Stomach smooth muscle (tissue), 2 donors: ENCODE measurements around the gene SLC35A5.
"Not testable (repeated sequence)": the region's sequence is repeated elsewhere in the genome, so short reads cannot be mapped to it uniquely, and the experiment has no call there.

ENCODE experiments used
- H3K27ac ChIP-seq: one replicate; pipeline ENCODE4 v1.7.0; 2013; ENCODE audit warnings: mild to moderate bottlenecking, low read length, inconsistent platforms
- H3K27me3 ChIP-seq, 2 donors: one replicate each; pipeline ENCODE4 v1.7.0; 2013; ENCODE audit warnings: low read length in 2 of 2; ENCODE audit not compliant: insufficient read depth in 2 of 2, control insufficient read depth in 1 of 2
- H3K36me3 ChIP-seq, 2 donors: one replicate each; pipeline ENCODE4 v1.7.0; 2013; ENCODE audit warnings: low read length in 2 of 2; ENCODE audit not compliant: control insufficient read depth in 2 of 2, insufficient read depth in 2 of 2
- H3K4me1 ChIP-seq: one replicate; pipeline ENCODE4 v1.7.0; 2013; ENCODE audit warnings: low read length; ENCODE audit not compliant: control insufficient read depth, insufficient read depth
- H3K4me3 ChIP-seq, 2 donors: one replicate each; pipeline ENCODE4 v1.7.0; 2013; ENCODE audit warnings: low read length in 2 of 2
- H3K9ac ChIP-seq, 2 donors: one replicate each; pipeline ENCODE4 v1.7.0; 2013; ENCODE audit warnings: low read length in 2 of 2, mild to moderate bottlenecking in 1 of 2
- H3K9me3 ChIP-seq, 2 donors: one replicate each; pipeline ENCODE4 v1.7.0; 2013; ENCODE audit warnings: low read length in 2 of 2; ENCODE audit not compliant: control insufficient read depth in 2 of 2
- donor health status: healthy.
- donor health status: Pancreatic carcinoma.

The SLC35A5 gene

GRCh38 chr3:112561734-112562529, at the start of gene SLC35A5, which contains the start of gene ATG3:
Gene SLC35A5, plus strand, starts transcription at chr3:112562045. Its CDS starts 1,359 bp downstream, at chr3:112563404.
Gene ATG3, minus strand, starts transcription at chr3:112561962. Its CDS starts 434 bp downstream, at chr3:112561528.
- H3K4me3 ChIP-seq: peak within 1 kb of the TSS; percentile 86 to 97
- no peaks in the 10 kb centered on the region for H3K36me3 ChIP-seq
- H3K27me3 ChIP-seq: no peaks in the 10 kb centered on the region
- H3K27ac ChIP-seq: peak within 1 kb of the TSS; percentile 97
- H3K9ac ChIP-seq: peak within 1 kb of the TSS; percentile 84 to 99
- no peaks in the 10 kb centered on the region for H3K4me1 ChIP-seq
- H3K9me3 ChIP-seq: no peaks in the 10 kb centered on the region

GRCh38 chr3:112512320-112512719, 49.5 kb upstream of the SLC35A5 start:
- Histone ChIP-seq H3K4me1 (no peaks in the 10 kb centered on the region), H3K9ac (no peak overlapping the region), H3K9me3 (no peaks in the 10 kb centered on the region), H3K27ac (no peak overlapping the region), H3K36me3 (no peaks in the 10 kb centered on the region), H3K27me3 (no peaks in the 10 kb centered on the region), H3K4me3 (no peak overlapping the region)

- Histone ChIP-seq H3K36me3 (no peaks in the 10 kb centered on the region), H3K27me3 (no peaks in the 10 kb centered on the region), H3K9me3 (no peaks in the 10 kb centered on the region), H3K4me1 (no peaks in the 10 kb centered on the region), H3K27ac (no peak overlapping the region), H3K9ac (no peak overlapping the region), H3K4me3 (no peak overlapping the region)
These were observed 47.2 kb upstream of the SLC35A5 start for GRCh38 chr3:112514527-112515128.

- not testable (repeated sequence) for H3K4me3 ChIP-seq, H3K9me3 ChIP-seq, H3K4me1 ChIP-seq, H3K27ac ChIP-seq, H3K36me3 ChIP-seq, H3K27me3 ChIP-seq, H3K9ac ChIP-seq
These were observed 42.9 kb upstream of the SLC35A5 start for GRCh38 chr3:112518970-112519369.

GRCh38 chr3:112519424-112520001, 42.3 kb upstream of the SLC35A5 start:
- no peaks in the 10 kb centered on the region for H3K27me3 ChIP-seq
- no peak overlapping the region for H3K9ac ChIP-seq
- H3K4me1 ChIP-seq: no peaks in the 10 kb centered on the region
- H3K9me3 ChIP-seq: no peaks in the 10 kb centered on the region
- no peak overlapping the region for H3K27ac ChIP-seq
- no peaks in the 10 kb centered on the region for H3K36me3 ChIP-seq
- H3K4me3 ChIP-seq: no peak overlapping the region

- H3K9me3 ChIP-seq, H3K4me3 ChIP-seq, H3K36me3 ChIP-seq, H3K27ac ChIP-seq, H3K9ac ChIP-seq, H3K27me3 ChIP-seq, H3K4me1 ChIP-seq: not testable (repeated sequence)
These were observed 37.7 kb upstream of the SLC35A5 start for GRCh38 chr3:112524127-112524526.

- Histone ChIP-seq H3K27ac (no peak overlapping the region), H3K9me3 (no peaks in the 10 kb centered on the region), H3K27me3 (no peaks in the 10 kb centered on the region), H3K4me1 (no peaks in the 10 kb centered on the region), H3K4me3 (no peak overlapping the region), H3K9ac (no peak overlapping the region), H3K36me3 (peaks cover 13 to 20% of the 10 kb centered on the region in 2 donors)
These were observed 31.3 kb upstream of the SLC35A5 start for GRCh38 chr3:112530573-112530972.

- Histone ChIP-seq H3K36me3 (peaks cover 16 to 26% of the 10 kb centered on the region in 2 donors), H3K4me1 (no peaks in the 10 kb centered on the region), H3K9ac (no peak overlapping the region), H3K27me3 (no peaks in the 10 kb centered on the region), H3K9me3 (no peaks in the 10 kb centered on the region), H3K4me3 (no peak overlapping the region), H3K27ac (no peak overlapping the region)
These were observed 30.5 kb upstream of the SLC35A5 start for GRCh38 chr3:112531358-112531781.

- no peak overlapping the region for H3K27ac ChIP-seq
- no peaks in the 10 kb centered on the region for H3K27me3 ChIP-seq
- peaks cover 2 to 16% of the 10 kb centered on the region in 2 donors for H3K36me3 ChIP-seq
- no peaks in the 10 kb centered on the region for H3K9me3 ChIP-seq
- H3K4me3 ChIP-seq: no peak overlapping the region
- no peak overlapping the region for H3K9ac ChIP-seq
- H3K4me1 ChIP-seq: no peaks in the 10 kb centered on the region
These were observed 21.8 kb upstream of the SLC35A5 start for GRCh38 chr3:112539825-112540650.

- Histone ChIP-seq H3K9ac (no peak overlapping the region), H3K36me3 (peaks cover 7 to 29% of the 10 kb centered on the region in 2 donors), H3K4me1 (no peaks in the 10 kb centered on the region), H3K9me3 (no peaks in the 10 kb centered on the region), H3K27ac (no peak overlapping the region), H3K27me3 (no peaks in the 10 kb centered on the region), H3K4me3 (no peak overlapping the region)
These were observed 15.6 kb upstream of the SLC35A5 start for GRCh38 chr3:112546216-112546759.
